Activated CD4-positive, alpha-beta memory T cell treated with anti-CD3 and anti-CD28 coated beads, Interleukin-2, amount 10 ng/mL, durations not matched to agents 7 days and 5 days (primary cell): Measurements from ENCODE around the gene CLCF1. TPM values are rescaled to one million over a fixed set of nuclear protein-coding genes. Genes with fewer than 3 reads are reported as not detected.

ENCODE experiments used
- CTCF ChIA-PET: fragments of 350-600 bp; sonication (Branson Sonifier 250); formaldehyde crosslinking; loops from one replicate; lab custom pipeline; 2021; ENCODE audit warnings: antibody characterized with exemption, inconsistent platforms; lab: Charles Lee
- POLR2A ChIA-PET: fragments of 350-600 bp; sonication (Branson Sonifier 250); formaldehyde crosslinking; loops from one replicate; lab custom pipeline; 2021; ENCODE audit warnings: antibody characterized with exemption; lab: Charles Lee
- DNase-seq: peaks from one replicate; pipeline ENCODE4 v3.0.0-alpha.2; 2020
- H3K27ac Mint-ChIP-seq: one replicate; pipeline ENCODE4 v1.8.0; 2021; ENCODE audit warnings: mild to moderate bottlenecking, mixed read lengths
- H3K27me3 Mint-ChIP-seq: one replicate; pipeline ENCODE4 v1.8.0; 2021; ENCODE audit warnings: mixed read lengths
- H3K36me3 Mint-ChIP-seq: one replicate; pipeline ENCODE4 v1.8.0; 2021; ENCODE audit warnings: low read depth, mixed read lengths
- H3K4me1 Mint-ChIP-seq: one replicate; pipeline ENCODE4 v1.8.0; 2021; ENCODE audit warnings: mixed read lengths
- H3K4me3 Mint-ChIP-seq: one replicate; pipeline ENCODE4 v1.8.0; 2021; ENCODE audit warnings: mild to moderate bottlenecking, mixed read lengths
- H3K9me3 Mint-ChIP-seq: one replicate; pipeline ENCODE4 v1.8.0; 2021; ENCODE audit warnings: mixed read lengths
- total RNA-seq, 2 experiments: library from RNA; stranded (reverse); gene quantifications; one replicate each; pipeline ENCODE4 v1.2.3, GENCODE V29; 2021

CLCF1 gene
- total RNA-seq, 2 experiments from 2014 or later, result 0.65 to 0.71 TPM

GRCh38 chr11:67370351-67371076 lies 2.9 kb downstream of the CLCF1 start:
- no peak overlapping the region for H3K27ac Mint-ChIP-seq
- ChIA-PET POLR2A (interaction anchor here (1.0 to 6.1 kb wide), 7 partner anchors 9 to 31 kb away, joined by 3 to 85 read pairs (median 4); partner anchors contain the start of genes POLD4 and PPP1CA), CTCF (interaction anchor here (0.6 to 35.2 kb wide), 6 partner anchors 11 to 114 kb away, joined by 3 to 847 read pairs (median 6); partner anchors contain the start of gene POLD4)
- H3K36me3 Mint-ChIP-seq, result no peaks in the 10 kb centered on the region
- no peak for DNase-seq
- H3K27me3 Mint-ChIP-seq, result peaks cover 66% of the 10 kb centered on the region
- H3K4me1 Mint-ChIP-seq, result peaks cover 52% of the 10 kb centered on the region
- H3K4me3 Mint-ChIP-seq, result no peak overlapping the region
- no peaks in the 10 kb centered on the region for H3K9me3 Mint-ChIP-seq

GRCh38 chr11:67369801-67370284 lies 3.6 kb downstream of the CLCF1 start:
- peaks cover 66% of the 10 kb centered on the region for H3K27me3 Mint-ChIP-seq
- H3K4me1 Mint-ChIP-seq, result peaks cover 53% of the 10 kb centered on the region
- no peaks in the 10 kb centered on the region for H3K36me3 Mint-ChIP-seq
- DNase-seq, result no peak
- no peak overlapping the region for H3K27ac Mint-ChIP-seq
- CTCF ChIA-PET, result interaction anchor here (1.6 to 35.2 kb wide), 5 partner anchors 12 to 115 kb away, joined by 3 to 847 read pairs (median 6); partner anchors contain the start of gene POLD4
- no peak overlapping the region for H3K4me3 Mint-ChIP-seq
- POLR2A ChIA-PET, result interaction anchor here (1.0 to 6.1 kb wide), 6 partner anchors 11 to 31 kb away, joined by 3 to 85 read pairs (median 4); partner anchors contain the start of genes POLD4 and PPP1CA
- no peaks in the 10 kb centered on the region for H3K9me3 Mint-ChIP-seq

GRCh38 chr11:67369275-67369674 lies 4.1 kb downstream of the CLCF1 start:
- POLR2A ChIA-PET, result interaction anchor here (0.7 to 6.1 kb wide), 4 partner anchors 13 to 107 kb away, joined by 3 to 85 read pairs (median 5); partner anchors contain the start of gene POLD4
- CTCF ChIA-PET, result interaction anchor here (1.7 to 35.2 kb wide), 3 partner anchors 12 to 115 kb away, joined by 3 to 847 read pairs (median 49); partner anchors contain the start of gene POLD4
- Mint-ChIP-seq H3K36me3 (no peaks in the 10 kb centered on the region), H3K4me1 (peaks cover 53% of the 10 kb centered on the region), H3K27ac (no peak overlapping the region), H3K9me3 (no peaks in the 10 kb centered on the region), H3K4me3 (no peak overlapping the region), H3K27me3 (peaks cover 61% of the 10 kb centered on the region)
- no peak for DNase-seq

GRCh38 chr11:67368621-67369020 lies 4.8 kb downstream of the CLCF1 start:
- peak; percentile 55 for DNase-seq
- POLR2A ChIA-PET, result interaction anchor here (0.7 to 6.1 kb wide), 2 partner anchors 14 to 106 kb away, joined by 3 to 85 read pairs; partner anchors contain the start of gene POLD4
- Mint-ChIP-seq H3K27me3 (peaks cover 60% of the 10 kb centered on the region), H3K4me3 (no peak overlapping the region), H3K4me1 (peaks cover 54% of the 10 kb centered on the region), H3K27ac (no peak overlapping the region), H3K36me3 (no peaks in the 10 kb centered on the region), H3K9me3 (no peaks in the 10 kb centered on the region)
- CTCF ChIA-PET, result interaction anchor here (1.7 to 35.2 kb wide), 3 partner anchors 11 to 116 kb away, joined by 3 to 847 read pairs (median 49); partner anchors contain the start of gene POLD4

- POLR2A ChIA-PET, result interaction anchor here (0.7 to 1.6 kb wide), 2 partner anchors 14 to 15 kb away, joined by 3 to 6 read pairs; partner anchors contain the start of gene POLD4
- peaks cover 60% of the 10 kb centered on the region for H3K27me3 Mint-ChIP-seq
- H3K9me3 Mint-ChIP-seq, result no peaks in the 10 kb centered on the region
- H3K36me3 Mint-ChIP-seq, result no peaks in the 10 kb centered on the region
- H3K27ac Mint-ChIP-seq, result no peak overlapping the region
- no peak for DNase-seq
- CTCF ChIA-PET, result interaction anchor here (6.0 to 35.2 kb wide), 2 partner anchors 10 to 14 kb away, joined by 49 to 847 read pairs; partner anchors contain the start of gene POLD4
- peaks cover 55% of the 10 kb centered on the region for H3K4me1 Mint-ChIP-seq
- H3K4me3 Mint-ChIP-seq, result no peak overlapping the region
Observed at GRCh38 chr11:67367761-67368227, 5.6 kb downstream of the CLCF1 start.

- no peak for DNase-seq
- CTCF ChIA-PET, result interaction anchor here (6.0 to 35.2 kb wide), 3 partner anchors 9 to 14 kb away, joined by 49 to 847 read pairs (median 847); partner anchors contain the start of genes CLCF1, POLD4 and RAD9A
- peaks cover 66% of the 10 kb centered on the region for H3K27me3 Mint-ChIP-seq
- no peak overlapping the region for H3K27ac Mint-ChIP-seq
- H3K9me3 Mint-ChIP-seq, result no peaks in the 10 kb centered on the region
- H3K36me3 Mint-ChIP-seq, result no peaks in the 10 kb centered on the region
- no peak overlapping the region for H3K4me3 Mint-ChIP-seq
- POLR2A ChIA-PET, result interaction anchor here (0.7 to 1.6 kb wide), 2 partner anchors 14 to 15 kb away, joined by 3 to 6 read pairs; partner anchors contain the start of gene POLD4
- peaks cover 56% of the 10 kb centered on the region for H3K4me1 Mint-ChIP-seq
Observed at GRCh38 chr11:67366961-67367760, 6.2 kb downstream of the CLCF1 start.

- Mint-ChIP-seq H3K9me3 (no peaks in the 10 kb centered on the region), H3K36me3 (no peaks in the 10 kb centered on the region), H3K27me3 (peaks cover 68% of the 10 kb centered on the region), H3K4me3 (no peak overlapping the region), H3K4me1 (peaks cover 52% of the 10 kb centered on the region), H3K27ac (no peak overlapping the region)
- CTCF ChIA-PET, result interaction anchor here (18.6 to 35.2 kb wide), 2 partner anchors 9 to 10 kb away, joined by 847 read pairs; partner anchors contain the start of genes CLCF1, POLD4 and RAD9A
- DNase-seq, result no peak
- POLR2A ChIA-PET, result interaction anchor here (5.6 kb wide), 1 partner anchor 13 kb away, joined by 40 read pairs; the partner anchor contains the start of gene POLD4
Observed at GRCh38 chr11:67366546-67366945, 6.9 kb downstream of the CLCF1 start.

- H3K27me3 Mint-ChIP-seq, result peaks cover 66% of the 10 kb centered on the region
- no peaks in the 10 kb centered on the region for H3K36me3 Mint-ChIP-seq
- ChIA-PET POLR2A (interaction anchor here (2.0 to 5.6 kb wide), 2 partner anchors 12 to 35 kb away, joined by 6 to 40 read pairs; partner anchors contain the start of gene POLD4), CTCF (interaction anchor here (18.6 to 35.2 kb wide), 2 partner anchors 8 to 10 kb away, joined by 847 read pairs; partner anchors contain the start of genes CLCF1, POLD4 and RAD9A)
- no peak overlapping the region for H3K27ac Mint-ChIP-seq
- DNase-seq, result no peak
- H3K4me1 Mint-ChIP-seq, result peaks cover 46% of the 10 kb centered on the region
- no peaks in the 10 kb centered on the region for H3K9me3 Mint-ChIP-seq
- no peak overlapping the region for H3K4me3 Mint-ChIP-seq
Observed at GRCh38 chr11:67365736-67366444, 7.5 kb downstream of the CLCF1 start.

GRCh38 chr11:67364783-67365722 lies 8.3 kb downstream of the CLCF1 start:
- H3K4me3 Mint-ChIP-seq, result no peak overlapping the region
- H3K36me3 Mint-ChIP-seq, result no peaks in the 10 kb centered on the region
- peaks cover 58% of the 10 kb centered on the region for H3K27me3 Mint-ChIP-seq
- ChIA-PET POLR2A (interaction anchor here (1.0 to 5.6 kb wide), 4 partner anchors 9 to 36 kb away, joined by 3 to 40 read pairs (median 4); partner anchors contain the start of gene POLD4), CTCF (interaction anchor here (18.6 to 35.2 kb wide), 2 partner anchors 7 to 11 kb away, joined by 847 read pairs; partner anchors contain the start of genes CLCF1, POLD4 and RAD9A)
- peaks cover 40% of the 10 kb centered on the region for H3K4me1 Mint-ChIP-seq
- no peak overlapping the region for H3K27ac Mint-ChIP-seq
- no peaks in the 10 kb centered on the region for H3K9me3 Mint-ChIP-seq
- no peak for DNase-seq

- Mint-ChIP-seq H3K36me3 (no peaks in the 10 kb centered on the region), H3K27ac (no peak overlapping the region), H3K4me3 (no peak overlapping the region), H3K4me1 (peaks cover 31% of the 10 kb centered on the region), H3K27me3 (peaks cover 51% of the 10 kb centered on the region), H3K9me3 (no peaks in the 10 kb centered on the region)
- CTCF ChIA-PET, result interaction anchor here (0.7 to 35.2 kb wide), 4 partner anchors 7 to 64 kb away, joined by 3 to 847 read pairs (median 430); partner anchors contain the start of genes CLCF1, POLD4 and RAD9A
- no peak for DNase-seq
- POLR2A ChIA-PET, result interaction anchor here (1.0 to 5.6 kb wide), 4 partner anchors 10 to 37 kb away, joined by 3 to 40 read pairs (median 4); partner anchors contain the start of gene POLD4
Observed at GRCh38 chr11:67364169-67364568, 9.2 kb downstream of the CLCF1 start.
